GM18517 (cell line): ENCODE data around the gene DLG1.
A peak's percentile ranks its signal among the peaks of the same experiment; 100 is the strongest.
"Not testable (repeated sequence)": the region's sequence is repeated elsewhere in the genome, so short reads cannot be mapped to it uniquely, and the experiment has no call there.

Source experiments
- ATAC-seq: cut with Tn5 transposase; IDR thresholded peaks from one replicate; pipeline ENCODE4 v1.9.1; 2021; ENCODE audit warnings: mild to moderate bottlenecking, moderate library complexity; ENCODE audit not compliant: unreplicated experiment

The DLG1 gene

DNA sequence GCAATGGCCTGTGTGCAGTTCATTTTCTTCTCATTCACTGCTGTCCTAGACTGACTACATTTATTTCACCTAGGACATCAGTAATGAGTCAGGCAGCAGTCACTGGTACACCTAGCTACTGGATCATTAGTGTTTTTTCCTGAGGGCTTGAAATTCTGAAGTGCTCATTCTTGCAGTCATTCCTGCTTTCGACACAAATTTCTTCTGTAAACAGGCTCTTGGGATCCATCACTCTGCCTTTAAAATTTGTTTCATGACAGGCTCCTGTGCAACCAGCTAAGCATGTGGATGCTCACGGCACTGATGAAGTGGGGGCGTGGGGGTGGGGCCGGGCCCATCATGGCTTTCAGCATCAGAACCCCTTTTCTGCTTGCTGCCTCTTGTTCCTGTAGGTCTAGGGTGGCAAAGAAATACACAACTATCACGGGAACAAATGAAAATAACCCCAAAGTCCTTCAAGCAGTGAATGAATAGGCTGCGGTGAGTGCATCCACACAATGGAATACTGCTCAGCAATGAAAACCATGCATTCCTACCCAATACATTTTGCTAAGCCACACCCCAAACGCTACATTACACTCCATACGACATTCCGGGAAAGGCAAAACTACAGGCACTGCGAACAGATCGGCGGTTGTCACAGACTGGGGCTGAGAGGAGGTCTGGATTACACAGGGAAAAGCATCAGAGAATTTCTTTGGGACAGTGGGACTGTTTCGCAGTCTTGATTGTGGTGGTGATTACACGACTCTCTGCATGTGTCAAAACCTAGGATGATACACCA is 259.5 kb downstream of the DLG1 start:
- ATAC-seq, result no peak

DNA sequence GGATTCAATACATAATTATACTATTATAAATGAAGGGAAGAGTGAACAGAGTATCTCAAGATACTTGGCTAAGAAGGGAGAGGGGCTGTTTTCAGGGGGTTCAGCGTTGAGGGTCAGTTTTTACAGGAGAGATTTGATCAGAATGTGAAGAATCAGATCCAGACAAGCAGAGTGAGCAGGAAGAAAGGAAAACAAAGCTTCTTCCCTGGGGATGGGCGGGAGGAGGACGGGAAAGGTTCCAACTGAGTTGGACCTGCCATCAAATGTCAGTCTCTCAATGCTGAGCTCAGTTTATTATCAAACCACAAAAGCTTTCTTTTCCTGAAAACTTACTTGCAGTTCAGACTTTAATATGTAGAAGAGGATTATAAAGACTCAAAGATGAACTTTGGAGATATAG is 262.8 kb downstream of the DLG1 start:
- no peak for ATAC-seq

DNA sequence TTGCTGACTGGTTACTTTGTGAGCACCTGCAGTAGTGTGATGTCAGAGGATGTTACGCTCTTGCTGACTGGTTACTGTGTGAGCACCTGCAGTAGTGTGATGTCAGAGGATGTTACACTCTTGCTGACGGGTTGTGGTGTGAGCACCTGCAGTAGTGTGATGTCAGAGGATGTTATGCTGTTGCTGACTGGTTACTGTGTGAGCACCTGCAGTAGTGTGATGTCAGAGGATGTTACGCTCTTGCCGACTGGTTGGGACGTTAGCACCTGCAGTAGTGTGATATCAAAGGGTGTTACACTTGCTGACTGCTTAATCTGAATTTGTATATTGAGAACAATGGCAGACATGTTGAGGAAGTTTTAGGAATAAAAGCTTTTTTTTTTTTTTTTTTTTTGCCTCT is 263.6 kb downstream of the DLG1 start:
- ATAC-seq, result not testable (repeated sequence)

DNA sequence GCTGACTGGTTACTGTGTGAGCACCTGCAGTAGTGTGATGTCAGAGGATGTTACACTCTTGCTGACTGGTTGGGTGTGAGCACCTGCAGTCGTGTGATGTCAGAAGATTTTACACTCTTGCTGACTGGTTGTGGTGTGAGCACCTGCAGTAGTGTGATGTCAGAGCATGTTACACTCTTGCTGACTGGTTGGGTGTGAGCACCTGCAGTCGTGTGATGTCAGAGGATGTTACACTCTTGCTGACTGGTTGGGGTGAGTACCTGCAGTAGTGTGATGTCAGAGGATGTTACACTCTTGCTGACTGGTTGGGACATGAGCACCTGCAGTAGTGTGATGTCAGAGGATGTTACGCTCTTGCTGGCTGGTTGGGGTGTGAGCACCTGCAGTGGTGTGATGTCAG is 264.6 kb downstream of the DLG1 start:
- not testable (repeated sequence) for ATAC-seq

DNA sequence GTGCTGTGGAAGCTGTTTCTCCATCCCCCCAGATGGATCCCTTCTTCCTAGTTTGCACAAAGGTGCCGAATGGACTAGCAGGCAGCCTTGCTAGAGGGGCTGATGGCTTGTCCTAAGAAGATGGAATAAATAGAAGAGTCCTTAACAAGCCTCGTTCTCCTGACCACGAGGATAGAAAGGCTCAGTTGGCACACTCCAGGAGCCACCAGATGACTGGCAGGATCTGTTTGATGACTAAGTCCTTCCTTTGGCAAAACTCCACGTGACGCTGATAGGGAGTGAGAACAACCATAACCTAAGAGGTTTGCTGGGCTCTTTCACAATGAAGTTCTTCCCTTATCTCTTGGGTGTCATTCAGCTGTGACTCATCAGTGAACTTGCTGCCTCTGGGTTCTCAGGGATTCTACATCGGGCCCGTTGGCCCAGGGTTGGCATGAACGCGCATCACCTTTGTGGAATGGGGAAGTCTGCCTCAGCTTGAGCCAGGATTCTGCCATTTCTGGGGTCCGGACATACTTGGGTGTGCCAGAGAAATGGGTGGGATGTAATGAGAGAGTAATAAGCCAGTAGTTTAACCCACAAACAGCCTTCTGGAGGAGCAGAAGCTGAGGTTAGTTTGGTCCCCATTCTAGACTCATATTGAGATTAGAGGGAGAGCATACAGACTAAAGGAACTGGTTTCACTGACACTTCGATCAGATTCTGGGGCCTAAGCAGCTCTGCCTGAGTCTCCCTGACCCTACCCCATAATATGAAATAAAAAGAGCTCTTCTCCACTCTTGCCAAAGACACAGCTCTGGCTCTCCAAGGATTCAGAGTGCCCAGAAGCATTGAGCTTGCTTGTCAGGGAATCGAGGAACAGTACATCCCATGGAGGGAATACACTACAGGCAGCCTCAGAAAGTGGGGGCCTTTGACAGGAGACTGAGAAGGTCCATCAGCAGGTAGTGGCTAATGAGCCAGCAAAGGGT is 266.8 kb downstream of the DLG1 start:
- ATAC-seq, result no peak

DNA sequence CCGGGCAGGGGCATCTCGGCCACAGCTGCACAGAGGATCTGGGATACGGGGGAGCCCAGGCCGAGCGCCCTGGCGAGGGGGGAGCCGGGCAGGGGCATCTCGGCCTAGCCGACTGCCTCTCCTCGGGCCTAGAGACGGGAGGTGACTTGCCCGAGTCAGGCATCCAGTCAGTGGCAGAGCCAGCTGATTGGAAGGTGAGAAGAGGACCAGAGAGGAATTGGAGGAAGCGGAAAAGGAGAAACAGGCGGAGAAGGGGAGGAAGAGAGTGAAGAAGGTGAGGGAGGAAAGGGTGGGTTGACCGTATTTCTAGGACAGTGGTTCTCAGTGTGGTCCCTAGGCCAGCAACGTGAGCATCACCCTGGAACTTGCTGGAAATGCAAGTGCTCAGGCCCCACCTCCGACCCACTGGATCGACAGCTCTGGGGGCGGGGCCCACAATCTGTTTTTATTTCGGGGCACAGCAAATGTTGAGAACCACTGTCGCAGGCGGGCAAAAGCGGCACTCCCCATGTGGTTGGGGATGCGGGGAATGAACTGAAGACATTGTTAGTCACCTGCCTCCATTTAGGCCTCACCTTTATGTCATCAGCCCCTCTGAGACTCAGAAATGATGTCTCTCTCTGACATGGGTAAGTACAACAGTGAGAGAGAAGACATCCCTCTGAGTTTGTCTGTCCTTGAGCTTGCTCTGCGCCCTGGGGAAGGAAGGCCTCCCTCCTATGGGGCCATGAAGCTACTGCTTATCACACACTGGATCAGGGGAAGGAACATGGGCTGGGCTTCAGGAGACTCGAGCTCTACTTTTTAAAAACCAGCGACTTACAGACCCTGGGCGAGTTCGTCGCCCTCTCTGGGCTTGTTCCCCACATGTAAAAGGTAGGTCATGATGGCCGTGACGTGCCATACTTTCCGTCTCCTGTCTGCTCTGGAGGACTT is 267.8 kb downstream of the DLG1 start:
- ATAC-seq, result no peak

DNA sequence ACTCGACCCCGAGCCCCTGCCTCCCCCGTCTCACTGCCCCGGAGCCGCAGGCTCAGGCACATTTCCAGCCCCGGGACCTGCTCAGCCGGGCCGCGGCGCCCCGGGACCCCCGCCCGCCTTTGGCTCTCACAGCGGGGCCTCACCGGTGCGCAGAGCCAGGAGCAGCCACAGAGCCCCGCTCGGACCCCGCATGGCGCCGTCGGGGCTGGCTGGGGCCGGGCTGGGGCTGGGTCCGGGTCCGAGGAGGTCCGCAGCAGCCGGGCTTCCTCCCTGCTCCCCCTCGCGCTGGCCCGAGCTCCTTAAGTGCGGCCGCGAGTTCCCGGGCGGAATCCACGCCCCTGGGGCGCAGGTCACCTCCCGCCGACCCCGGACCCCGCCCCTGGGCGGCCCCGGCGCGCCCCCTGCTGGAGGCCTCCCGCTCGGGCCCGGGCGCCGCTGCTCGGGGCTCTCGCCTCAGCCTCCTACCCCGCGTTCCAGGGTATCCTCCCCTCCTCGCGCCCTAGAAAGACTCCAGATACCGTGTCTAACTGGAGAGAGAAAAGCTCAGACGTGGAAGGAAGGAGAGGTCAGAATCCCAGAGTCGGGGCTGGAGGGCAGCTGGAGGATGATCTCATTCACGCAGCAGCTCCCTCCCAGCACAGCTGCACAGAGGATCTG is 268.8 kb downstream of the DLG1 start, which contains the start of gene MELTF:
TSS of gene MELTF (minus strand) at position 307 of the 657 bp plus-strand sequence. CDS start at position 192, 115 bp downstream.
- no peak for ATAC-seq

DNA sequence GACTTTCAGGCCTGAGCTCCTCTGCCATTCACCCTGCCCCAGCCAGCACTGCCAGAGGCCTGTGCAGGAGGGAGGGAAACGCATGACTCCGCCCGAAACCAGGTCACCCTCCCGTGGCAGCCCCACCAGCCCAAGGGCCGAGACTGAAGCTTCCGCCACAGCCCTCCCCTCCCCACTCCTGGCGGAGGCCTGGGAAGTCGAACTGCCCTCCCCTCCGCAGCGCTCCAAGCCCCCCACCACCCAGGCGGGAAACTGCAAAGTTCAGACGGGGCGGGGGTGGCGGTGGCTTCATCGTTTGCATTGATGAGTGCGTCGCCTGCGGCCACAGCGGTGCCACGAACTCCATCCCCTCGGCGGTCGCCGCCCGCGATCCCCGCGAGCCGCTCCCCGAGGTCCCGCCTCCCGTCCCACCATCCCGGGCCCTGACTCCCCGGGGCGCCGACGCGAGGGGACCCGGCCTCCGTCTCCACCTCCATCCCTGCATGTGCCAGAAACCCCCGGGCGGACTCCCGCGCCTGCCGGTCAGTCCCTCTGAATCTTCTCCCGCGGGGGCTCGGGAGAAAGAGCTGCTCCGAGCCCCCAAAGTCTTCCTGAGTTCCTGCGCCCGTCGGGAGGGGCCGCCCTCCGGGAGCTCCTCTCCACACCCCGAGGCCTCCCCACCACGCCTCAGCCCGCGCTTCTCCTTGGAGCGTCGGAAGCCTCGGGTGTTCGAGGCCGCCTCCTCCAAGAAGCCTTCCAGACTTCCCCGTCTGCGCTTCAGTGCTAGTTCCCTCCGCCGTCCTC is 269.5 kb downstream of the DLG1 start:
- ATAC-seq, result no peak

DNA sequence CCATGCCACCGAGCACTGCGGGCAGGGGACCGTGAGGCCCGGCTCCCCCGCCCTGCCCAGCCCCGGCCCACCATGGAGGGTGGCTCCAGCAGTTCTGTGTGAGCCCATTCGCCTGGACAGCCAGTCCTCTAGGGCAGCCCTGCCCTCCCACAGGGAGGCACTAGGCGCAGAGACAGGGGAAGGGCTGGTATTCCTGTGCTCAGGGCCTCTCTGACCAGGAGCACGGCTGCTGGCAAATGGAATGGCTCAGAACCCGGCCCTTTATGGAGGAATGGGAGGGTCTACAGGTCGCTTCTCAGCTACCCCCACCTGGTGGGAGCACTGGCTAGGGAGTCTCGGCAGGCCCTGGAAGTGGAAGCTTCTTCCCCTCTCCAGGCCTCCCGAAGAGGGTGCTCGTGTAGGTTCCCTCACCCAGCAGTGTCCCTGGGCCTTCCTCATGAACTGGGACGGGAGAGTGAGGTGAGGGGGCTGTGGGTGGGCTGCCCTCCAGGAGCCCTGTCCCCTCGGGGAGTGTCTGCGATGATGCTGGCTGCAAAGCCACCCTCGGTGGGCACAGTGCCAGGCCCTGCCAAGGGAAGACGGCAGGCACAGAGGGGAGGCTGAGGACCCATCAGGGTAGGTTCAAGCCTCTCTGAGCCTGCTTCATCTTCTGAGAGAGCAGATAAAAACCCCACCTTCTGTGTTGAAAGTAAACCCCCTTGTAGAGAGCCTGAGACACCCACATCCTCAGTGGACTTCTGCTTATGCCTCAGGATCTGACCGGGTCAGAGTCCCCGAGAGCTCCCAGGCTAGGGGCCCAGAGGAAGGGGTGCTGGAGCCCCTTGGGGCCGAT is 270.3 kb downstream of the DLG1 start:
- no peak for ATAC-seq

DNA sequence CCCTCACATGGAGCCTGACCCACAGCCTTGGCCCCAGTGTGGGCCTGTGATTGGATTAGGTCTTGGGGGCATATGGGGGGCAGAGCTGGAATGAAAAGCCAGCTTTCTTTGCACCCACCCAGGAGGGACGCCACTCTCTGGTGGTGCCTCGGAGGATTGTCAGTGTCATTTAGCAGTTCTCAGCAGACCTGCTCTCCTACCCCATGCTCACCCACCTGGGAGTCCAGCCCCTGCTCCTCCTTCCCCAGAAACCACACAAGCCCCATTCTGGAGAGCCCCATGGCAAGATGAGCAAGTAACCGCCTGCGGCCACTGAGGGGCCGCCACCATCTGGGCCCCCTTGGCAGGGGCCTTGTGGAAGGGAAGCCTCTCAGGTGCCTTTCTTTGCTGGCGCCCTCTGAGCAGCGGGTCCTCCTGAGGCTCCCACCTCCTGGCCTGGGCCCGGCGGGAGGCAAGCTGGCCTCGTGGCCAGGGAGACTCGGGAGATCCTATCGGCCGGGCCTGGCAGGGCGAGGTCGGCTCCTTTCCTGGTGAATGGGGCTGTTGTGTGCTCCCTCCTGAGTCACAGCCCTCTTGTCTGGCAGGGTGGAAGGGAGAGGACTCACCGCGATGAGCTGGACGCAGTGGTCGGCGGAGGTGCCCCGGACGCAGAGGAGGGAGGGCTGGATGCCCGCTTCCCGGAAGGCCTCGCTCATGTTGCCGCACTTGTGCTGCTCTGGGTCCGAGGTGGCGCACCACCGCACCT is 271.1 kb downstream of the DLG1 start:
- no peak for ATAC-seq

DNA sequence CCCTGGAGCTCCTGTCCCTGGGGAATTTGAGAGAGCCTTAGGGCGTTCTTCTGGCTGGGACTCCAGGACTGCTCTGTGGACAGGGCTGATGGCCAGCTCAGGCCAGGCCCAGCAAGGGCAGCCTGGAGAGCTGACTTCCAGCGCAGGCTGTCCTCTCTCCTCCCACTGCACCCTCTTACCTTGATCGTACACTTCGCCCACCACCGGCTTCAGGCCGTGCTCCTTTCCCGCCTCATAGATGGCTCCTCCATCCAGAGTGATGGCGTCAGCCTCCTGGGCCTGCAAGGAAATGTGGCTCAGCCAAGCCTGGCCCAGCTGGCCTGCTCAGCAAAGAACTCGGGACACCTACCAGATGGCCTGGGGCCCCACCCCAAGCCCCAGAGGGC is 271.9 kb downstream of the DLG1 start:
- no peak for ATAC-seq

DNA sequence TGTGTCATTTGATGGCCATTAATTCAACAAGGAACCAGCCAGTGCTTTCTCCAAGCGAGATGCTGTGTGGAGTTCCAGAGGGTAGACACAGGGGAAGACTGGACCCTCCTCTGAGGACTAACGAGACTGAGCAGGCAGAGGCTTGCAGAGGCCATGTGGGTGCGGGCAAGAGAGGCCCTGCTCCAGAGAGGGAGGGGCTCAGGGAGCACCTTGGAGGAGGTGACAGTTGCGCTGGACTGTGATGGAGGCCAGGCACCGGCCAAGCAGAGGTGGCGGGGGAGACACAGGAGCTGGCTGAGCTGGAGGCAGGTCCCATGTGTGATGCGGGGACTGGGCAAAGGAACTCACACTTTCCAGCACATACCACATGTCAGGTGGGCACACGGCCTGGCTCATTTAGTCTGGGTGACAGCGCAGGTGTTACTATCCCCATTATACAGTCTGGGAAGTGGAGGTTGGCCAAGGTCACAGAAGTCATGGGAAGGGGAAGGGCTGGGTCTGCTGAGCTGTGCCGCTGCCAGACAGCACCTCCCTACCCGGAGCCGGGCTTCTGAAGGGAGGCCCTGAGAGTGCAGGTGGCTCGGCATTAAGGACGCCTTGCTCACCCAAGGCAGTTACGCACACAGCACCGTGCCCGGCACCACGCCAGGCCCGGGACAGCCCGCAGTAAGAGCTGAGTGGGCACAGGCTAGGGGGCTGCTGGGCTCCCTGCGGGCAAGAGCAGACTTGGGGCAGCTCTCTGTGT is 272.5 kb downstream of the DLG1 start:
- ATAC-seq, result no peak

DNA sequence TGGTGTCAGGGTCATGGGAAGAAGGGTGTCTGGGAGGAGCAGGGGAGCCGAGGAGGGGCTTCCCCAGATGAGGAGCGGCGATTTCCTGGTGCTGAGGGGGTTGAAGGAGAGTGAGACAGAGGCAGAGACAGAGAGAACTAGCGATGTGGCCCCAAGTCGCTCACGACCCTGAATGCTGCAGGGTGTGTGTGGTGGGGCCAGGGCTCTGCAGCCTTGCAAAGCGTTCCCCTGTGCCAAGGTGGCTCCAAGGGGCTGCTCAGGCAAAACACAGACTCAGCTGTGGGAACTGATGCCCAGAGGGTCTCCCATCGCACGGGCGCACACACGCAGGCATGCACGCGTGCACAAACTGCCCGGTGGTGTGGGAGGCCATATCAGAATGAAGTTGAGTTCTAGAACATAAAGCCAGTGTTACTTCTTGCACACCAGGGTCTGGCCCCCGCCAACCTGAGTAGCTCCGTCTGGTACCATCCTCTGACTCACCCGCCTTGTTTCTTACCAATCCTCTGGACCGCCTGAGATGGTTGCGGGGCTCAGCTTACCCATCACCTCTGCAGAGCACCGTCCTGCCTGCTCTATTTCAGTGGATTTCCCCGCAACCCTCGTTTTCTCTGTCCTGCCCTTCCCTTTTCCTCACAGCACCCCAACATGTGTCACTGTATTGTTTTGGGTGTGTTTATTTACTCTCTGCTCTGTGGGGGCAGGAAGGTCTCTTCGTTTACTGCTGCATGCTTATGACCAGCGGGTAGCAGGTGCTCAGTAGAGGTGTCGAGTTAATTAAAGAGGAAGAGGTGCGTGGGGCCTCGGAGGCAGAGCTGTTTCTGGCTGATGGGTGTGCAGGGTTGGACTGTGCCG is 273.3 kb downstream of the DLG1 start:
- no peak for ATAC-seq

DNA sequence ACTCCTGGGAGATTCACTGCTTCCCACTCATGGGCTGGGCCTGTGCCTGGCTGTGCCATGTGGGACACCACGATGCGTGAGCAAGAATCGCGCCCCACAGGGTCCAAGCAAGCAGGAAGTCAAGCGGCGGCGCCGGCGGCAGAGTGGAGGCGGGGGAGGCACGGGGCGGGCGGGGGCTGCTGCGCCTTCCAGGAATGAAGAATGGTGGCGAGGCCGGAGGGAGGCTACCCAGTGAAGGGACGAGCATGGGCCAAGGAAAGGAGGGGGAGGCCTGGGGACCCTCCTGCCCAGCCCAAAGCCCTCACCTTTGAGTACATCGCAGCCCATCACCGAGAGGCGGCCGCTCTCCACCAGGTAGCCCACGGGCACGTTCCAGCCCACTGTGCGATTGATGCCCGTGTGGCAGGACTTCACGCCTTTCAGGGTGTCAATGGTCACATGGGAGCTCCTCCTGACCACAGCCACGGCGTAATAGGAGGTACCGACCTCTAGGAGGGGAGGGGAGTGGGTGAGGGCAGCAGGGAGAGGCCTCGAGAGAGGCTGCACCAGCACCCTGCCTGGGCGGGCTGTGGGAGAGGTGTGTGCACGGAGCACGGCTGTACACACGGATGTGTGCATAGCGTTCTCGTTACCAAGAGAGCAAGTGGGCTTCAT is 274.3 kb downstream of the DLG1 start:
- no peak for ATAC-seq

DNA sequence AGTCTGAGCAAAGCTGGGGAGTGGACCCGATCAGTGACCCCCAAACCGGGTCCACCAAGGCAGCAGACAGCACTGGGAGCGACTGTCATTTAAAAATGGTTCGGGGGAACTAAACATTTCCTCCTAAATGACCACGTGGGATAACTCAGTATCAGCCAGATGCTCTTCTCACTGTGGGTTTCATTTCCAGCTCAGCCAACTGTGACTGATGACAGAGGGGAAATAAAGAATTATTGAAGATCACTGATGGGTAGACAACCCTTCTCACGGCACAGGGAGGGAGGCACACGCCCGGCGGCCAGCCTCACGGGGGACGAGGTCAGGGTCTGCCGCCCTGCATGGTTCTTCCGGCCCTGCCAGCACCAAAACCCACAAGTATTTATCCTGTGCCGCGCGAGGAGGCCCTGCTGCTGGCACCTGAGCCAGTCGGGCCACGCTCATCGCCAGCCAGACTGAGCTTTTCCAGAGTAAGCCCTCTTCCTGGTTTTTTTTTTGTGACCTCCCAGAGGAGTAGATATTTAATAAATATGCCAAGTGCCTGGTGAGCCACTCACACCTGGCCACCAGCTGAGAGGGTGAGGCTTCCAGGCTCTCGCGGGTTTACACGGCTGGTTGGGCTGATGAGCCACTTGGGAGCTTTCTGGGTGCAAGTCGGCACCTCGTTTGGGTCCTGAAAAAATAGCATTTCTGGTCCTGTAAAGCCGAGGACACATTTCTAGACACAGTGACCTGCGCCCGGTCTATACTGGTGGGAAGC is 275.0 kb downstream of the DLG1 start:
- peak; percentile 65 for ATAC-seq
